AG04450 (cell line): ENCODE data around the gene SGSH. TPM values are rescaled to one million over a fixed set of nuclear protein-coding genes. Genes with fewer than 3 reads are reported as not detected.

Experiments
- CTCF ChIA-PET: fragments of 300-600, 350-600 bp; formaldehyde crosslinking; extraction: SDS; loops from one replicate; lab custom pipeline; 2022; ENCODE audit warnings: antibody characterized with exemption, inconsistent platforms; lab: Charles Lee
- POLR2A ChIA-PET: fragments of 350-600 bp; formaldehyde crosslinking; extraction: SDS; loops from one replicate; lab custom pipeline; 2021; ENCODE audit warnings: antibody characterized with exemption, inconsistent platforms; lab: Yijun Ruan, JAX
- DNase-seq: peaks from one replicate; pipeline ENCODE4 v3.0.0-alpha.2; 2011; ENCODE audit warnings: low read depth, low spot score
- H3K27ac ChIP-seq: one replicate; pipeline ENCODE4 v1.5.1; 2012; ENCODE audit warnings: low read depth, low read length, control low read depth
- H3K27me3 ChIP-seq: one replicate; pipeline ENCODE4 v1.6.0; 2012; ENCODE audit warnings: low read length; ENCODE audit not compliant: control insufficient read depth, insufficient read depth
- H3K4me3 ChIP-seq: 2 replicates; pipeline ENCODE4 v1.5.1; 2011; ENCODE audit warnings: mild to moderate bottlenecking, low read depth, low read length, control low read depth
- H3K9me3 ChIP-seq: 2 replicates; pipeline ENCODE4 v1.5.1; 2012; ENCODE audit warnings: low read length; ENCODE audit not compliant: control insufficient read depth, insufficient read depth
- CTCF ChIP-seq: IDR thresholded peaks from 2 replicates; pipeline ENCODE4 v1.5.1; 2011; ENCODE audit warnings: low read depth, low read length, control low read depth, inconsistent platforms
- polyA plus RNA-seq: library from polyadenylated mRNA; depleted of rRNA; stranded (reverse); fragments of >200 nt; gene quantifications from 2 replicates; pipeline ENCODE4 v1.2.3, GENCODE V29; 2011

Gene SGSH
- polyA plus RNA-seq, 1 experiment = 39.9 TPM

- ChIA-PET POLR2A (interaction anchor here (0.6 kb wide), 1 partner anchor 1204 kb away, joined by 3 read pairs; the partner anchor contains the start of gene CANT1), CTCF (no interaction called here)
- no peak for DNase-seq
- no peaks in the 10 kb centered on the region; the same call in 1 of the 2 replicates for H3K9me3 ChIP-seq
- no peak overlapping the region for H3K4me3 ChIP-seq
- TF ChIP-seq CTCF = no peak
- no peak overlapping the region for H3K27ac ChIP-seq
- no peaks in the 10 kb centered on the region for H3K27me3 ChIP-seq
Observed at GRCh38 chr17:80212962-80213642, 7.0 kb downstream of the SGSH start.

- no peak for DNase-seq
- Histone ChIP-seq H3K9me3 (no peaks in the 10 kb centered on the region; the same call in 1 of the 2 replicates), H3K27ac (no peak overlapping the region), H3K4me3 (no peak overlapping the region), H3K27me3 (no peaks in the 10 kb centered on the region)
- POLR2A ChIA-PET = interaction anchor here (0.6 kb wide), 1 partner anchor 1203 kb away, joined by 3 read pairs; the partner anchor contains the start of gene CANT1
- no peak for TF ChIP-seq CTCF
- CTCF ChIA-PET = no interaction called here
Observed at GRCh38 chr17:80212511-80212910, 7.6 kb downstream of the SGSH start.

DNA sequence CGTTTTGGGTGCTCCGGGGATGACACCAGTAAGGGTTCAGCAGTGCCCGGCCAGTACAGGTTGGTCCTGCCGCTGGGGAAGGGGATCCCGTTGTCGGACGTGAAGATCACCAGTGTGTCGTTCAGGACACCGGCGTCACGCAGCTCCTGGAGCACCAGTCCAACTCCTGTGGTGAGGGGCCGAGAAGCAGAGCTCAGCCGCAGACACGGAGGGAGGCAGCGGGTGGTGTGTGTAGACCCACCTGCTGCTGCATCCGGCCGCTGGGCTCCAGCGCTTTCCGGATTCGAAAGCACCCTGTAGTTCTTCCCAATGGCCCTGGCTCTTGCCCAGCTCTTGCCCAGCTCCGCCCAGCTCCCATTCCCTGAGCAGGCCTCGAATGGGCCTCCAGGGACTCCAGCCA is 8.0 kb downstream of the SGSH start:
- ChIA-PET CTCF (no interaction called here), POLR2A (no interaction called here)
- H3K27ac ChIP-seq = no peak overlapping the region
- no peak for DNase-seq
- TF ChIP-seq CTCF = no peak
- H3K4me3 ChIP-seq = no peak overlapping the region
- H3K9me3 ChIP-seq = no peaks in the 10 kb centered on the region; the same call in 1 of the 2 replicates
- no peaks in the 10 kb centered on the region for H3K27me3 ChIP-seq

DNA sequence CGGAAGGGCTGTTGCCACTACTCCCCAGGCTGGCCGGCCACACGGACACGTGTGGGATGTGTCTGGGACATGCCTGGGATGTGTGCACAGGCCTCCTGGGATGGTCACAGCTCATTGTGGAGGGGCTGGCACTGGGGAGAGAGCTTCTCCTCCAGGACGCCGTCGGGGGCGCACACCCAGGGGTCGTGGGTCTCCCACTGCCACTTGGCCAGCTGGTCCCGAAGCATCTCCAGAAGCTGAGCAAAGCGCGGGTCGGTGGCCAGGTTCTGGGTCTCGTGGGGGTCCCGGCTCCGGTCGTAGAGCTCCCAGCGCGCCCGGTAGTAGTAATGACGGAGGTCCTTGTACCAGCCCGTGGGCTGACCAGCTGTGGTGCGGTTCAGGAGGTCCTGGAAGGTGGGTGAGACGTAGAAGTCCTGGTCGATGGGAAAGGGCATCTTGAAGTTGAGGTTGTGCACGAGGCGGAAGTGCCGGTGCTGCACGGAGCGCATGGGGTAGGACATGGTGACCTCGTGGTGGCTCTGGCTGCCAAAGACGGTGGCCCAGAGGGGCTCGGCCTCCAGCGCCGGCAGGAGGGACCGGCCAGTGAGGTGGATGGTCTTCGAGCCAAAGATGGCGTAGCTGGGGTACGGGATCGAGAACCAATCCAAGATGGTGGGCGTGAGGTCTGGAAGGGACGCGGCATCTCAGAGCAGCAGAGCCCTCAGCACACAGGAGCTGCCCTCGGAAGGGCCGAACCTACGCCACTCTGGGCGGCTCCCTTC is 9.6 kb downstream of the SGSH start:
- H3K27ac ChIP-seq = no peak overlapping the region
- ChIA-PET CTCF (no interaction called here), POLR2A (no interaction called here)

More for the DNA sequence above, 9.6 kb downstream of the SGSH start:
- no peaks in the 10 kb centered on the region for H3K27me3 ChIP-seq
- no peaks in the 10 kb centered on the region for H3K9me3 ChIP-seq
- DNase-seq = no peak
- no peak for TF ChIP-seq CTCF
- H3K4me3 ChIP-seq = no peak overlapping the region
